Vagina (tissue), 2 donors: ENCODE results near the gene INA. TPM values are rescaled to one million over a fixed set of nuclear protein-coding genes. Genes with fewer than 3 reads are reported as not detected.
"Not testable (repeated sequence)": the region's sequence is repeated elsewhere in the genome, so short reads cannot be mapped to it uniquely, and the experiment has no call there.

Experiments
- DNase-seq, 2 donors: peaks; one replicate each; pipeline ENCODE4 v3.0.0-alpha.2; 2017; ENCODE audit errors: extremely low spot score in 2 of 2
- H3K27ac ChIP-seq: fragments of 200-600 bp; sonication (generic); one replicate; pipeline ENCODE4 v1.5.1; 2019
- H3K27me3 ChIP-seq: fragments of 200-600 bp; sonication (generic); one replicate; pipeline ENCODE4 v1.5.1; 2019
- H3K36me3 ChIP-seq, 2 donors: fragments of 200-600 bp; sonication (generic); one replicate each; pipeline ENCODE4 v1.5.1; 2017 to 2019
- H3K4me1 ChIP-seq: fragments of 200-600 bp; sonication (generic); one replicate; pipeline ENCODE4 v1.5.1; 2019
- H3K4me3 ChIP-seq, 2 donors: fragments of 200-600 bp; sonication (generic); 1 replicate in 1 of 2; 2 replicates in 1 of 2; pipeline ENCODE4 v1.5.1; 2016 to 2019
- H3K9me3 ChIP-seq: fragments of 200-600 bp; sonication (generic); one replicate; pipeline ENCODE4 v1.5.1; 2019
- CTCF ChIP-seq, 3 experiments: fragments of 450-650 bp in 2 of 3; fragments of 200-600 bp in 1 of 3; sonication (generic) in 1 of 3; IDR thresholded peaks; one replicate each; pipeline ENCODE4 v1.5.1; 2017 to 2019; ENCODE audit warnings: antibody characterized with exemption in 3 of 3, mild to moderate bottlenecking in 2 of 3, moderate library complexity in 2 of 3
- POLR2A ChIP-seq, 2 donors: fragments of 450-650 bp; IDR thresholded peaks; one replicate each; pipeline ENCODE4 v1.6.1; 2017; ENCODE audit warnings: antibody characterized with exemption in 2 of 2, mild to moderate bottlenecking in 2 of 2, moderate library complexity in 2 of 2
- POLR2AphosphoS5 ChIP-seq, 2 donors: sonication (generic); formaldehyde crosslinking; IDR thresholded peaks; one replicate each; pipeline ENCODE4 v1.9.0; 2017; ENCODE audit warnings: antibody characterized with exemption in 2 of 2, mild to moderate bottlenecking in 2 of 2, low read depth in 1 of 2; ENCODE audit not compliant: insufficient read depth in 1 of 2
- intact Hi-C: fragments of 100-400 bp; cut with DNase I; formaldehyde crosslinking; loops from one replicate; pipeline ENCODE4 v1.15.1; 2023
- total RNA-seq: library from RNA; depleted of rRNA; stranded (reverse); fragments of >200 nt; gene quantifications from one replicate; pipeline ENCODE4 v1.2.3, GENCODE V29; 2016

INA gene
- total RNA-seq, 1 donor from 2014 or later: 3.9 TPM

DNA sequence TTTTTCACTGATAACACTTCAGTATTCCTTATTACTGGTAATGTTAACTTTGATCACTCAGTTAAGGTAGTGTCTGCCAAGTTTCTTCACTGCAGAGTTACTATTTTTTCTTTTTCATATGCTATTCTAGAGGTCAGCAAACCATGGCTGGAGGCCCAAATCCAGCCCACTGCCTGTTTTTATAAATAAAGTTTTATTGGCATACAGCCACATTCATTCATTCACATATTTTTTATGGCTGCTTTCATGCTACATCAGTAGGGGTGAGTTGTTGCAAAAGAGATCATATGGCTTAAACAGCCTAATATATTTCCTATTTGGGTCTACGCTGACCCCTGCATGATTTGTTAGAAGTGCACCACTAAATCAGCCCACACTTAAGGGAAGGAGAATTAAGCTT lies 20.3 kb upstream of the INA start:
- Histone ChIP-seq H3K36me3 (no peaks in the 10 kb centered on the region), H3K9me3 (no peaks in the 10 kb centered on the region), H3K4me1 (no peaks in the 10 kb centered on the region), H3K27ac (no peak overlapping the region), H3K4me3 (no peak overlapping the region), H3K27me3 (no peaks in the 10 kb centered on the region)
- intact Hi-C loops: no loop called here
- DNase-seq: no peak
- TF ChIP-seq CTCF (IDR thresholded peaks at IDR 0.05) (no peak), POLR2A (IDR thresholded peaks at IDR 0.05) (no peak), POLR2AphosphoS5 (IDR thresholded peaks at IDR 0.05; ENCODE audit: insufficient read depth in 1 of 2, low read depth in 1 of 2) (no peak)

DNA sequence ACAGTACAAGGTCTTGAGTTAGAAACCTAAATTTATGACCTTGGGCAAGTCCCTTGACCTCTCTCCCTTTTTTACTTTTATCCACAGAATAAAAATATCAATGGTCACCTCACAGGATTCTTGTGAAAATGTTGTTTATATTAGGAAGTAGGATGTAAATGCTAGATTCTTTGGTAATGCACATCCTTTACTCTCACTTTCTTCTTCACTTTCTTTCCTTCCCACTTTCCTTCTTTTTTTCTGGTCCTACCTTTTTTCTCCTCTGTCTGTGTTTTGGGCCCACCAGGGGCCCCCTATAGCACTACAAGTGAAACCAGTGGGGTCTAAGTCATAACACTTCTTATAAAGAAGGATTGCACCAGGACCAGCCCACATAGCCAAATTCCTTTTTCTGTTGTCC lies 19.1 kb upstream of the INA start:
- no peaks in the 10 kb centered on the region for H3K9me3 ChIP-seq
- no peak for DNase-seq
- H3K36me3 ChIP-seq: no peaks in the 10 kb centered on the region
- no peaks in the 10 kb centered on the region for H3K27me3 ChIP-seq
- TF ChIP-seq POLR2AphosphoS5 (IDR thresholded peaks at IDR 0.05; ENCODE audit: insufficient read depth in 1 of 2, low read depth in 1 of 2): no peak
- no peak for TF ChIP-seq POLR2A (IDR thresholded peaks at IDR 0.05)
- no peak for TF ChIP-seq CTCF (IDR thresholded peaks at IDR 0.05)
- H3K4me3 ChIP-seq: no peak overlapping the region
- no peak overlapping the region for H3K27ac ChIP-seq
- intact Hi-C loops: no loop called here
- H3K4me1 ChIP-seq: no peaks in the 10 kb centered on the region

GRCh38 chr10:103258928-103259327 lies 18.0 kb upstream of the INA start:
- H3K4me3 ChIP-seq, H3K9me3 ChIP-seq, H3K27me3 ChIP-seq, H3K36me3 ChIP-seq, H3K27ac ChIP-seq, intact Hi-C loops, H3K4me1 ChIP-seq, DNase-seq: not testable (repeated sequence)

- Histone ChIP-seq H3K4me1 (no peaks in the 10 kb centered on the region), H3K27ac (no peak overlapping the region), H3K9me3 (no peaks in the 10 kb centered on the region), H3K4me3 (no peak overlapping the region), H3K36me3 (no peaks in the 10 kb centered on the region), H3K27me3 (no peaks in the 10 kb centered on the region)
- no peak for DNase-seq
- intact Hi-C loops: no loop called here
- no peak for TF ChIP-seq CTCF (IDR thresholded peaks at IDR 0.05)
- TF ChIP-seq POLR2AphosphoS5 (IDR thresholded peaks at IDR 0.05; ENCODE audit: insufficient read depth in 1 of 2, low read depth in 1 of 2): no peak
- no peak for TF ChIP-seq POLR2A (IDR thresholded peaks at IDR 0.05)
These were observed 16.9 kb upstream of the INA start for GRCh38 chr10:103259989-103260388.

DNA sequence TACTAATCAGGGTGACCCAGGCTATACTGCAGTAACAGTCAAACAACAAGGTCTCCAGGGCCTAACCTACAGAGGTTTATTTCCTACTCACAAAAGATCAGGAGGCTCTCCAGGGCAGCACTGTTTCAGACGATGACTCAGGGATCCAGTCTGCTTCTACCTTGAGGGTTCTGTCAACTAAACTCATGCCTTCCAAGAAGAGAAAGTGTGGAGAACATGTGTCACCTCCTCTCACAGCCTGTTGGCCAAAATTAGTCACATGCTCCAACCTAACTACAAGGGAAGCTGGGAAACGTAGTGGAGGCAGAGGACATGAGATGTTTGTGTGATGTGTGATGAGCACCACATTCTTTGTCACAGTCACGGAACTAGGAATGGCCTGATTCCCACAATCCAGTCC lies 14.7 kb upstream of the INA start:
- Histone ChIP-seq H3K4me1 (no peaks in the 10 kb centered on the region), H3K27me3 (no peaks in the 10 kb centered on the region), H3K27ac (no peak overlapping the region), H3K9me3 (no peaks in the 10 kb centered on the region), H3K4me3 (no peak overlapping the region), H3K36me3 (no peaks in the 10 kb centered on the region)
- intact Hi-C loops: no loop called here
- no peak for TF ChIP-seq POLR2A (IDR thresholded peaks at IDR 0.05)
- no peak for TF ChIP-seq CTCF (IDR thresholded peaks at IDR 0.05)
- no peak for TF ChIP-seq POLR2AphosphoS5 (IDR thresholded peaks at IDR 0.05; ENCODE audit: insufficient read depth in 1 of 2, low read depth in 1 of 2)
- DNase-seq: no peak
